H1 (cell line): ENCODE results near the gene RPL41. TPM values are rescaled to one million over a fixed set of nuclear protein-coding genes. Genes with fewer than 3 reads are reported as not detected.

Experiments
- BRCA1 ChIP-seq: IDR thresholded peaks from 2 replicates; pipeline ENCODE4 v1.6.1; 2012; ENCODE audit warnings: low read depth, low read length, improper control_type of control experiment
- CHD7 ChIP-seq: fragments of 300-600 bp; sonication (generic); IDR thresholded peaks from 2 replicates; pipeline ENCODE4 v1.7.1; 2012; ENCODE audit warnings: low read length, moderate library complexity, mild to moderate bottlenecking, inconsistent platforms; ENCODE audit not compliant: insufficient replicate concordance
- KDM1A ChIP-seq: fragments of 200-600, 300-600 bp; sonication (generic); IDR thresholded peaks from 2 replicates; pipeline ENCODE4 v1.7.1; 2016; ENCODE audit warnings: mild to moderate bottlenecking, low read length, borderline replicate concordance
- KDM5A ChIP-seq: fragments of 200-600 bp; IDR thresholded peaks from 2 replicates; pipeline ENCODE4 v1.7.1; 2012; ENCODE audit warnings: mild to moderate bottlenecking, low read length, inconsistent platforms, mixed read lengths
- MAFK ChIP-seq: IDR thresholded peaks from 2 replicates; pipeline ENCODE4 v1.6.1; 2012; ENCODE audit warnings: low read depth, mild to moderate bottlenecking, improper control_type of control experiment, low read length
- POLR2A ChIP-seq, 2 experiments: IDR thresholded peaks; 1 replicate in 1 of 2; 2 replicates in 1 of 2; pipeline ENCODE4 v1.6.1; 2011; ENCODE audit warnings: low read depth in 2 of 2, low read length in 2 of 2, mild to moderate bottlenecking in 2 of 2; ENCODE audit errors: control extremely low read depth in 1 of 2
- POLR2AphosphoS5 ChIP-seq: IDR thresholded peaks from 2 replicates; pipeline ENCODE4 v1.6.1; 2011; ENCODE audit warnings: low read depth, low read length
- SAP30 ChIP-seq: fragments of 300-600 bp; sonication (generic); IDR thresholded peaks from 2 replicates; pipeline ENCODE4 v1.7.1; 2012; ENCODE audit warnings: low read length, moderate library complexity, mild to moderate bottlenecking, inconsistent platforms; ENCODE audit not compliant: insufficient read depth, insufficient replicate concordance
- SP1 ChIP-seq: IDR thresholded peaks from 2 replicates; pipeline ENCODE4 v1.6.1; 2011; ENCODE audit warnings: low read depth, low read length
- TAF7 ChIP-seq: optimal IDR thresholded peaks from 2 replicates; pipeline ENCODE3; 2011; ENCODE audit warnings: low read depth, mild to moderate bottlenecking, inconsistent platforms, low read length, moderate library complexity, borderline replicate concordance
- TEAD4 ChIP-seq: IDR thresholded peaks from 2 replicates; pipeline ENCODE4 v1.6.1; 2012; ENCODE audit warnings: low read depth, low read length, inconsistent platforms, mixed read lengths
- polyA plus RNA-seq, 7 experiments: library from polyadenylated mRNA; depleted of rRNA in 3 of 7; stranded (reverse) in 5 of 7; unstranded in 2 of 7; fragments of >200 nt in 5 of 7; fragments of 200-250 nt in 2 of 7; gene quantifications; 1 replicate in 5 of 7; 2 replicates in 1 of 7; 4 replicates in 1 of 7; pipeline versions ENCODE4 v1.2.1 to v1.2.3, GENCODE V29; 2011 to 2013; ENCODE audit warnings: missing spikeins in 2 of 7, mixed read lengths in 2 of 7
- total RNA-seq: library from RNA; stranded (reverse); fragmentation: NEBNext Ultra II Directional; extraction: Animal tissue kit (Norgen Biotek cat#: 25700); gene quantifications from 2 replicates; pipeline ENCODE4 v1.2.1, GENCODE V29; 2021

Gene RPL41
- total and polyA plus RNA-seq, 2 of the 8 experiments (the other 6 are each of a cell fraction or from before 2014, with no cell fraction given): 4,440 to 16,488 TPM

DNA sequence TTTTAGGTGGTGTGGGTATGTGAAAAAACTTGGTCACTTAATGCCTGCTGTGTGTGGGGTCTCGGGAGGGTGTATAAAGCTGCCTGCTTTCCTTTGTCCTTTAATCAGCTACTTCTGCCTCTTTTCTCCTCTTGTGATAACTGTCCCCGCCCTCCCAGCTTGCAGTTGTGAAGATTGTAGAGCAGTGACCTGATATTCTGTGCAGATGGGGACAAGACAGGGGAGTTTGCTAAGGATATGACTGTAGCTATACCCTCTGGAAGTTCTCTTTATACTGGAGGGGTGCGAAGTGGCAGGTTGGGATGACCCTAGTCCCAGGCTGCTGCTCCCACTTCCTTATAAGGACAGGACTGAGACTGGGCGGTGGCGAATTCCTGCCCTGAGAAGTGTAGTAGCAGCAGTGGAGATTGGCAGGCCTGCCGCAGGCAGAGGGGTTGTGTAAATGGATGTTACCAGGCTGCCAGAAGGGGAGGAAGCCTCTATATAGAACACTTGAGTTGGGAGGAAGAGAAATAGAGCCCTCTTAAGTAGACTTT lies 42.6 kb downstream of the RPL41 start (continued):
- TF ChIP-seq CHD7: no peak
- TF ChIP-seq SAP30: no peak
- TF ChIP-seq MAFK: 0 out of 2 replicates have a peak, but pooled peaks have one; percentile 19
- TF ChIP-seq SP1: 0 out of 2 replicates have a peak, but pooled peaks have one; percentile 11
- TF ChIP-seq POLR2AphosphoS5: peak; percentile 67
- no peak for TF ChIP-seq KDM5A
- TF ChIP-seq POLR2A (IDR thresholded peaks at IDR 0.05; ENCODE audit: control extremely low read depth in 1 of 2, low read depth in 2 of 2, low read length in 2 of 2): peak; percentile 65 to 83; a peak in 2 of 3 replicates
- peak; percentile 52; the same call in 1 of the 2 replicates for TF ChIP-seq TEAD4
- peak; percentile 96 for TF ChIP-seq TAF7
- no peak for TF ChIP-seq KDM1A
- no peak for TF ChIP-seq BRCA1
